Measurements from ENCODE around the gene MAP7.

DNA sequence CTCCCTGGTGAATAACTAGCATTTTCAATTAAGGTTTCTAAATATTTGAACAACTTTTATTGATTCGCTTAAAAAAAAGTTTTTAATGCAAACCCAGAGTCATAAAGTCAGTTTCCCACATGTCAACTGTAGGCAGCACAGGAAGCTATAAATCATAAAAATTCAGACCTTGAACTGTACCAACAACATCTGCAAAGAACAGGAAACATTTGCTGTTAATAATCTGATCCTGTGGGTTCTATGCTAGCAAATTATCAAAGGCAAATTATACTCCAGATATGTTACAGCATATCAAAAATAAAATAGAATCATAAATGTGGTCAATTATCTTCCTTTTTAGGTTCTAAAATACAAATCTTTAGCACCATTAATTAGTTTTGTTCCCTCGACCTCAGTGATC is 16.6 kb upstream of the MAP7 start:
- TF ChIP-seq EP300 (conservative IDR thresholded peaks at IDR 0.05; ENCODE audit: poor library complexity, severe bottlenecking) (no peak), POLR2AphosphoS5 (IDR thresholded peaks at IDR 0.05) (no peak), EZH2 (IDR thresholded peaks at IDR 0.05; ENCODE audit: borderline replicate concordance, insufficient read depth, low read length, poor library complexity, severe bottlenecking) (no peak), RAD21 (conservative IDR thresholded peaks at IDR 0.05) (no peak), TAF1 (IDR thresholded peaks at IDR 0.05; ENCODE audit: low read depth) (no peak), MXI1 (conservative IDR thresholded peaks at IDR 0.05; ENCODE audit: poor library complexity, severe bottlenecking) (no peak), SMC3 (conservative IDR thresholded peaks at IDR 0.05; ENCODE audit: poor library complexity) (no peak)
- TF ChIP-seq, protein P1, sequence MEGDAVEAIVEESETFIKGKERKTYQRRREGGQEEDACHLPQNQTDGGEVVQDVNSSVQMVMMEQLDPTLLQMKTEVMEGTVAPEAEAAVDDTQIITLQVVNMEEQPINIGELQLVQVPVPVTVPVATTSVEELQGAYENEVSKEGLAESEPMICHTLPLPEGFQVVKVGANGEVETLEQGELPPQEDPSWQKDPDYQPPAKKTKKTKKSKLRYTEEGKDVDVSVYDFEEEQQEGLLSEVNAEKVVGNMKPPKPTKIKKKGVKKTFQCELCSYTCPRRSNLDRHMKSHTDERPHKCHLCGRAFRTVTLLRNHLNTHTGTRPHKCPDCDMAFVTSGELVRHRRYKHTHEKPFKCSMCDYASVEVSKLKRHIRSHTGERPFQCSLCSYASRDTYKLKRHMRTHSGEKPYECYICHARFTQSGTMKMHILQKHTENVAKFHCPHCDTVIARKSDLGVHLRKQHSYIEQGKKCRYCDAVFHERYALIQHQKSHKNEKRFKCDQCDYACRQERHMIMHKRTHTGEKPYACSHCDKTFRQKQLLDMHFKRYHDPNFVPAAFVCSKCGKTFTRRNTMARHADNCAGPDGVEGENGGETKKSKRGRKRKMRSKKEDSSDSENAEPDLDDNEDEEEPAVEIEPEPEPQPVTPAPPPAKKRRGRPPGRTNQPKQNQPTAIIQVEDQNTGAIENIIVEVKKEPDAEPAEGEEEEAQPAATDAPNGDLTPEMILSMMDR (IDR thresholded peaks at IDR 0.05; ENCODE audit: poor library complexity, severe bottlenecking), result no peak
- TF ChIP-seq, protein P2, sequence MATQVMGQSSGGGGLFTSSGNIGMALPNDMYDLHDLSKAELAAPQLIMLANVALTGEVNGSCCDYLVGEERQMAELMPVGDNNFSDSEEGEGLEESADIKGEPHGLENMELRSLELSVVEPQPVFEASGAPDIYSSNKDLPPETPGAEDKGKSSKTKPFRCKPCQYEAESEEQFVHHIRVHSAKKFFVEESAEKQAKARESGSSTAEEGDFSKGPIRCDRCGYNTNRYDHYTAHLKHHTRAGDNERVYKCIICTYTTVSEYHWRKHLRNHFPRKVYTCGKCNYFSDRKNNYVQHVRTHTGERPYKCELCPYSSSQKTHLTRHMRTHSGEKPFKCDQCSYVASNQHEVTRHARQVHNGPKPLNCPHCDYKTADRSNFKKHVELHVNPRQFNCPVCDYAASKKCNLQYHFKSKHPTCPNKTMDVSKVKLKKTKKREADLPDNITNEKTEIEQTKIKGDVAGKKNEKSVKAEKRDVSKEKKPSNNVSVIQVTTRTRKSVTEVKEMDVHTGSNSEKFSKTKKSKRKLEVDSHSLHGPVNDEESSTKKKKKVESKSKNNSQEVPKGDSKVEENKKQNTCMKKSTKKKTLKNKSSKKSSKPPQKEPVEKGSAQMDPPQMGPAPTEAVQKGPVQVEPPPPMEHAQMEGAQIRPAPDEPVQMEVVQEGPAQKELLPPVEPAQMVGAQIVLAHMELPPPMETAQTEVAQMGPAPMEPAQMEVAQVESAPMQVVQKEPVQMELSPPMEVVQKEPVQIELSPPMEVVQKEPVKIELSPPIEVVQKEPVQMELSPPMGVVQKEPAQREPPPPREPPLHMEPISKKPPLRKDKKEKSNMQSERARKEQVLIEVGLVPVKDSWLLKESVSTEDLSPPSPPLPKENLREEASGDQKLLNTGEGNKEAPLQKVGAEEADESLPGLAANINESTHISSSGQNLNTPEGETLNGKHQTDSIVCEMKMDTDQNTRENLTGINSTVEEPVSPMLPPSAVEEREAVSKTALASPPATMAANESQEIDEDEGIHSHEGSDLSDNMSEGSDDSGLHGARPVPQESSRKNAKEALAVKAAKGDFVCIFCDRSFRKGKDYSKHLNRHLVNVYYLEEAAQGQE (IDR thresholded peaks at IDR 0.05; ENCODE audit: borderline replicate concordance), result no peak

Data from neural cell (in vitro differentiated cells).